ENCODE data around the gene FTSJ3.

Gene FTSJ3

GRCh38 chr17:63780928-63781327 is 46.5 kb downstream of the FTSJ3 start:
- H3K27ac ChIP-seq (ENCODE audit: low read length) = no peak overlapping the region
- H3K27me3 ChIP-seq (replicated peaks; ENCODE audit: insufficient read depth, low read length) = no peaks in the 10 kb centered on the region
- H2AFZ ChIP-seq (ENCODE audit: low read length) = no peak overlapping the region
- peaks cover 35% of the 10 kb centered on the region for H4K20me1 ChIP-seq (ENCODE audit: insufficient read depth, low read length)
- H3K4me2 ChIP-seq (ENCODE audit: low read depth, low read length) = no peak overlapping the region
- no peaks in the 10 kb centered on the region for H3K9me2 ChIP-seq (replicated peaks; ENCODE audit: insufficient read depth, low read length)
- TF ChIP-seq EZH2phosphoT487 (IDR thresholded peaks at IDR 0.05; ENCODE audit: low read length) (no peak), EZH2 (optimal IDR thresholded peaks at IDR 0.05; ENCODE audit: low read depth, low read length) (no peak), CTCF (IDR thresholded peaks at IDR 0.05; ENCODE audit: low read length) (no peak)
- H3K4me3 ChIP-seq (ENCODE audit: low read length) = no peak overlapping the region
- DNase-seq = no peak
- H3K79me2 ChIP-seq (ENCODE audit: low read length) = peaks cover 99% of the 10 kb centered on the region
- no peaks in the 10 kb centered on the region for H3K9me3 ChIP-seq (replicated peaks; ENCODE audit: insufficient read depth, low read length)
- H3F3A ChIP-seq (ENCODE audit: insufficient read depth, low read length) = no peaks in the 10 kb centered on the region
- H3K4me1 ChIP-seq (ENCODE audit: low read length) = peaks cover 4% of the 10 kb centered on the region; the same call in 1 of the 2 replicates
- H3K9ac ChIP-seq (ENCODE audit: low read length) = no peak overlapping the region
- peaks cover 4% of the 10 kb centered on the region for H3K36me3 ChIP-seq (replicated peaks; ENCODE audit: insufficient read depth, low read length)

- H3K79me2 ChIP-seq (ENCODE audit: low read length) = peaks cover 99% of the 10 kb centered on the region
- no peak overlapping the region for H3K4me2 ChIP-seq (ENCODE audit: low read depth, low read length)
- peaks cover 35% of the 10 kb centered on the region for H4K20me1 ChIP-seq (ENCODE audit: insufficient read depth, low read length)
- H2AFZ ChIP-seq (ENCODE audit: low read length) = no peak overlapping the region
- H3K27me3 ChIP-seq (replicated peaks; ENCODE audit: insufficient read depth, low read length) = no peaks in the 10 kb centered on the region
- TF ChIP-seq EZH2phosphoT487 (IDR thresholded peaks at IDR 0.05; ENCODE audit: low read length) (no peak), EZH2 (optimal IDR thresholded peaks at IDR 0.05; ENCODE audit: low read depth, low read length) (no peak), CTCF (IDR thresholded peaks at IDR 0.05; ENCODE audit: low read length) (no peak)
- no peak overlapping the region for H3K27ac ChIP-seq (ENCODE audit: low read length)
- DNase-seq = no peak
- H3K4me1 ChIP-seq (ENCODE audit: low read length) = peaks cover 8% of the 10 kb centered on the region; the same call in 1 of the 2 replicates
- H3F3A ChIP-seq (ENCODE audit: insufficient read depth, low read length) = no peaks in the 10 kb centered on the region
- no peaks in the 10 kb centered on the region for H3K9me2 ChIP-seq (replicated peaks; ENCODE audit: insufficient read depth, low read length)
- H3K9ac ChIP-seq (ENCODE audit: low read length) = no peak overlapping the region
- H3K9me3 ChIP-seq (replicated peaks; ENCODE audit: insufficient read depth, low read length) = no peaks in the 10 kb centered on the region
- H3K4me3 ChIP-seq (ENCODE audit: low read length) = no peak overlapping the region
- H3K36me3 ChIP-seq (replicated peaks; ENCODE audit: insufficient read depth, low read length) = peaks cover 3% of the 10 kb centered on the region
Measured at GRCh38 chr17:63780507-63780906, 47.0 kb downstream of the FTSJ3 start.

- H3K27ac ChIP-seq (ENCODE audit: low read length) = no peak overlapping the region
- no peak overlapping the region for H2AFZ ChIP-seq (ENCODE audit: low read length)
- H3K9me2 ChIP-seq (replicated peaks; ENCODE audit: insufficient read depth, low read length) = no peaks in the 10 kb centered on the region
- peak overlapping the region; percentile 61 for H3K4me2 ChIP-seq (ENCODE audit: low read depth, low read length)
- peak overlapping the region; percentile 87; the same call in 1 of the 2 replicates for H3K9ac ChIP-seq (ENCODE audit: low read length)
- H3K36me3 ChIP-seq (replicated peaks; ENCODE audit: insufficient read depth, low read length) = peaks cover 3% of the 10 kb centered on the region; the same call in 1 of the 2 replicates
- DNase-seq = no peak
- H3K79me2 ChIP-seq (ENCODE audit: low read length) = peaks cover 92% of the 10 kb centered on the region
- H3F3A ChIP-seq (ENCODE audit: insufficient read depth, low read length) = peaks cover 14% of the 10 kb centered on the region
- peak overlapping the region; percentile 93 for H3K4me3 ChIP-seq (ENCODE audit: low read length)
- TF ChIP-seq EZH2 (optimal IDR thresholded peaks at IDR 0.05; ENCODE audit: low read depth, low read length) = no peak
- TF ChIP-seq EZH2phosphoT487 (IDR thresholded peaks at IDR 0.05; ENCODE audit: low read length) = no peak
- TF ChIP-seq CTCF (IDR thresholded peaks at IDR 0.05; ENCODE audit: low read length) = no peak
- H4K20me1 ChIP-seq (ENCODE audit: insufficient read depth, low read length) = peaks cover 10% of the 10 kb centered on the region
- H3K4me1 ChIP-seq (ENCODE audit: low read length) = peaks cover 12% of the 10 kb centered on the region; the same call in 1 of the 2 replicates
- H3K27me3 ChIP-seq (replicated peaks; ENCODE audit: insufficient read depth, low read length) = no peaks in the 10 kb centered on the region
- H3K9me3 ChIP-seq (replicated peaks; ENCODE audit: insufficient read depth, low read length) = no peaks in the 10 kb centered on the region
Measured at GRCh38 chr17:63775420-63775819, 52.0 kb downstream of the FTSJ3 start.
